Activated naive CD8-positive, alpha-beta T cell treated with anti-CD3 and anti-CD28 coated beads, Interleukin-2, amount 10 ng/mL, durations not matched to agents 7 days and 5 days (primary cell): ENCODE data around the gene MYL6B. TPM values are rescaled to one million over a fixed set of nuclear protein-coding genes. Genes with fewer than 3 reads are reported as not detected.
A peak's percentile ranks its signal among the peaks of the same experiment; 100 is the strongest.

Source experiments
- ATAC-seq: fragments of 150-1000 bp; cut with Tn5 transposase; one replicate; pipeline ENCODE4 v1.10.0; 2021; ENCODE audit warnings: low read depth, moderate library complexity
- POLR2A ChIA-PET: fragments of 350-600 bp; sonication (Branson Sonifier 250); formaldehyde crosslinking; loops from one replicate; lab custom pipeline; 2021; ENCODE audit warnings: antibody characterized with exemption; lab: Charles Lee
- DNase-seq: peaks from one replicate; pipeline ENCODE4 v3.0.0; 2021
- H3K27ac Mint-ChIP-seq: one replicate; pipeline ENCODE4 v1.8.0; 2022; ENCODE audit warnings: mild to moderate bottlenecking, mixed read lengths
- H3K27me3 Mint-ChIP-seq: one replicate; pipeline ENCODE4 v1.8.0; 2022; ENCODE audit warnings: mild to moderate bottlenecking, moderate library complexity, mixed read lengths
- H3K36me3 Mint-ChIP-seq: one replicate; pipeline ENCODE4 v1.8.0; 2021; ENCODE audit warnings: mild to moderate bottlenecking, mixed read lengths
- H3K4me1 Mint-ChIP-seq: one replicate; pipeline ENCODE4 v1.8.0; 2021; ENCODE audit warnings: mixed read lengths
- H3K4me3 Mint-ChIP-seq: one replicate; pipeline ENCODE4 v1.8.0; 2022; ENCODE audit warnings: mild to moderate bottlenecking, moderate library complexity, mixed read lengths
- H3K9me3 Mint-ChIP-seq: one replicate; pipeline ENCODE4 v1.8.0; 2021; ENCODE audit warnings: mixed read lengths
- total RNA-seq, 2 experiments: library from RNA; stranded (reverse); gene quantifications; one replicate each; pipeline ENCODE4 v1.2.3, GENCODE V29; 2021

Gene MYL6B
- total RNA-seq, 2 experiments from 2014 or later: 46.6 to 47.8 TPM

GRCh38 chr12:56127485-56127887 lies 24.9 kb upstream of the MYL6B start:
- DNase-seq (no peak), ATAC-seq (no peak)
- POLR2A ChIA-PET: interaction anchor here (0.5 to 8.4 kb wide), 22 partner anchors 9 to 396 kb away, joined by 3 to 145 read pairs (median 8); partner anchors contain the start of genes MYL6, MYL6B, PA2G4 and RAB5B
- Mint-ChIP-seq H3K36me3 (peaks cover 34% of the 10 kb centered on the region), H3K27ac (peak overlapping the region; percentile 97), H3K9me3 (no peaks in the 10 kb centered on the region), H3K4me3 (peak overlapping the region; percentile 100), H3K27me3 (no peaks in the 10 kb centered on the region), H3K4me1 (peaks cover 54% of the 10 kb centered on the region)

GRCh38 chr12:56127888-56128669 lies 24.3 kb upstream of the MYL6B start, which contains the start of gene ESYT1:
Gene ESYT1, plus strand, starts transcription at chr12:56128267. Its CDS starts 53 bp downstream, at chr12:56128320.
- peaks cover 37% of the 10 kb centered on the region for H3K36me3 Mint-ChIP-seq
- ATAC-seq: peak; percentile 89
- peaks cover 55% of the 10 kb centered on the region for H3K4me1 Mint-ChIP-seq
- POLR2A ChIA-PET: interaction anchor here (0.5 to 8.4 kb wide), 24 partner anchors 8 to 396 kb away, joined by 3 to 145 read pairs (median 6); partner anchors contain the start of genes MYL6, MYL6B, PA2G4 and RAB5B
- DNase-seq: peak; percentile 91
- no peaks in the 10 kb centered on the region for H3K27me3 Mint-ChIP-seq
- peak within 1 kb of the TSS; percentile 97 for H3K27ac Mint-ChIP-seq
- no peaks in the 10 kb centered on the region for H3K9me3 Mint-ChIP-seq
- H3K4me3 Mint-ChIP-seq: peak within 1 kb of the TSS; percentile 100

- peak overlapping the region; percentile 97 for H3K27ac Mint-ChIP-seq
- H3K27me3 Mint-ChIP-seq: no peaks in the 10 kb centered on the region
- H3K36me3 Mint-ChIP-seq: peaks cover 42% of the 10 kb centered on the region
- peaks cover 56% of the 10 kb centered on the region for H3K4me1 Mint-ChIP-seq
- ATAC-seq (no peak), DNase-seq (no peak)
- H3K9me3 Mint-ChIP-seq: no peaks in the 10 kb centered on the region
- POLR2A ChIA-PET: interaction anchor here (0.6 to 8.4 kb wide), 17 partner anchors 10 to 231 kb away, joined by 3 to 145 read pairs (median 12); partner anchors contain the start of genes MYL6, MYL6B, PA2G4 and RAB5B
- peak overlapping the region; percentile 100 for H3K4me3 Mint-ChIP-seq
These were observed 23.6 kb upstream of the MYL6B start for GRCh38 chr12:56128670-56129205.

- Mint-ChIP-seq H3K27me3 (no peaks in the 10 kb centered on the region), H3K27ac (peak overlapping the region; percentile 97), H3K9me3 (no peaks in the 10 kb centered on the region), H3K4me3 (peak overlapping the region; percentile 100), H3K36me3 (peaks cover 49% of the 10 kb centered on the region), H3K4me1 (peaks cover 54% of the 10 kb centered on the region)
- peak; percentile 40 for ATAC-seq
- POLR2A ChIA-PET: interaction anchor here (1.1 to 8.4 kb wide), 11 partner anchors 9 to 230 kb away, joined by 4 to 145 read pairs (median 30); partner anchors contain the start of genes MYL6, MYL6B, RAB5B and RNF41
- peak; percentile 84 for DNase-seq
These were observed 23.0 kb upstream of the MYL6B start for GRCh38 chr12:56129206-56129941.

GRCh38 chr12:56129942-56130495 lies 22.4 kb upstream of the MYL6B start:
- Mint-ChIP-seq H3K4me3 (peak overlapping the region; percentile 100), H3K4me1 (peaks cover 51% of the 10 kb centered on the region), H3K36me3 (peaks cover 50% of the 10 kb centered on the region), H3K9me3 (no peaks in the 10 kb centered on the region), H3K27me3 (no peaks in the 10 kb centered on the region), H3K27ac (peak overlapping the region; percentile 97)
- no peak for DNase-seq
- POLR2A ChIA-PET: interaction anchor here (3.1 to 8.4 kb wide), 7 partner anchors 8 to 59 kb away, joined by 12 to 145 read pairs (median 57); partner anchors contain the start of genes MYL6, MYL6B, RPL41 and SMARCC2
- no peak for ATAC-seq

- Mint-ChIP-seq H3K27ac (peak overlapping the region; percentile 97), H3K27me3 (no peaks in the 10 kb centered on the region), H3K4me1 (peaks cover 52% of the 10 kb centered on the region), H3K9me3 (no peaks in the 10 kb centered on the region), H3K36me3 (peaks cover 54% of the 10 kb centered on the region), H3K4me3 (peak overlapping the region; percentile 100)
- ATAC-seq (no peak), DNase-seq (no peak)
- POLR2A ChIA-PET: interaction anchor here (3.6 to 6.6 kb wide), 3 partner anchors 12 to 58 kb away, joined by 31 to 86 read pairs (median 57); partner anchors contain the start of genes RPL41, SMARCC2 and ZC3H10
These were observed 21.5 kb upstream of the MYL6B start for GRCh38 chr12:56130876-56131275.

GRCh38 chr12:56134897-56135296 lies 17.5 kb upstream of the MYL6B start:
- Mint-ChIP-seq H3K4me1 (peaks cover 61% of the 10 kb centered on the region), H3K36me3 (peaks cover 79% of the 10 kb centered on the region), H3K9me3 (no peaks in the 10 kb centered on the region), H3K27ac (no peak overlapping the region), H3K4me3 (no peak overlapping the region), H3K27me3 (no peaks in the 10 kb centered on the region)
- POLR2A ChIA-PET: no interaction called here
- DNase-seq (no peak), ATAC-seq (no peak)

- Mint-ChIP-seq H3K4me1 (peaks cover 57% of the 10 kb centered on the region), H3K36me3 (peaks cover 68% of the 10 kb centered on the region), H3K4me3 (peak overlapping the region; percentile 29)
These were observed 14.4 kb upstream of the MYL6B start for GRCh38 chr12:56137853-56138571.

GRCh38 chr12:56141946-56142784 lies 10.2 kb upstream of the MYL6B start:
- Mint-ChIP-seq H3K27me3 (no peaks in the 10 kb centered on the region), H3K4me1 (peaks cover 57% of the 10 kb centered on the region), H3K27ac (peak overlapping the region; percentile 37), H3K36me3 (peaks cover 64% of the 10 kb centered on the region), H3K4me3 (no peak overlapping the region), H3K9me3 (no peaks in the 10 kb centered on the region)
- POLR2A ChIA-PET: interaction anchor here (0.7 to 3.8 kb wide), 9 partner anchors 9 to 124 kb away, joined by 3 to 31 read pairs (median 3); partner anchors contain the start of genes ESYT1, MYL6, PA2G4 and SMARCC2
- no peak for ATAC-seq
- no peak for DNase-seq

More at GRCh38 chr12:56137853-56138571, 14.4 kb upstream of the MYL6B start:
- H3K27ac Mint-ChIP-seq: peak overlapping the region; percentile 88
- no peak for ATAC-seq
- no peaks in the 10 kb centered on the region for H3K27me3 Mint-ChIP-seq
- no peak for DNase-seq
- H3K9me3 Mint-ChIP-seq: no peaks in the 10 kb centered on the region
- POLR2A ChIA-PET: interaction anchor here (0.6 to 4.2 kb wide), 9 partner anchors 9 to 178 kb away, joined by 3 to 36 read pairs (median 4); partner anchors contain the start of genes CNPY2, ESYT1, MYL6 and MYL6B

- no peak for DNase-seq
- ATAC-seq: peak; percentile 28
- no peaks in the 10 kb centered on the region for H3K27me3 Mint-ChIP-seq
- POLR2A ChIA-PET: interaction anchor here (1.0 to 3.8 kb wide), 8 partner anchors 8 to 46 kb away, joined by 3 to 31 read pairs (median 6); partner anchors contain the start of genes ESYT1, PA2G4 and SMARCC2
- peak overlapping the region; percentile 82 for H3K27ac Mint-ChIP-seq
- H3K4me1 Mint-ChIP-seq: peaks cover 47% of the 10 kb centered on the region
- H3K4me3 Mint-ChIP-seq: peak overlapping the region; percentile 6
- H3K9me3 Mint-ChIP-seq: no peaks in the 10 kb centered on the region
- peaks cover 57% of the 10 kb centered on the region for H3K36me3 Mint-ChIP-seq
These were observed 9.2 kb upstream of the MYL6B start for GRCh38 chr12:56143217-56143616.

GRCh38 chr12:56143870-56144269 lies 8.5 kb upstream of the MYL6B start:
- POLR2A ChIA-PET: interaction anchor here (0.7 to 3.8 kb wide), 7 partner anchors 8 to 45 kb away, joined by 3 to 31 read pairs (median 6); partner anchors contain the start of genes ESYT1, PA2G4 and SMARCC2
- DNase-seq (no peak), ATAC-seq (no peak)
- H3K36me3 Mint-ChIP-seq: peaks cover 51% of the 10 kb centered on the region
- H3K9me3 Mint-ChIP-seq: no peaks in the 10 kb centered on the region
- no peaks in the 10 kb centered on the region for H3K27me3 Mint-ChIP-seq
- H3K4me3 Mint-ChIP-seq: no peak overlapping the region
- peak overlapping the region; percentile 82 for H3K27ac Mint-ChIP-seq
- peaks cover 40% of the 10 kb centered on the region for H3K4me1 Mint-ChIP-seq
